ENCODE measurements around the gene CST9.
A peak's percentile ranks its signal among the peaks of the same experiment; 100 is the strongest.

Gene CST9

DNA sequence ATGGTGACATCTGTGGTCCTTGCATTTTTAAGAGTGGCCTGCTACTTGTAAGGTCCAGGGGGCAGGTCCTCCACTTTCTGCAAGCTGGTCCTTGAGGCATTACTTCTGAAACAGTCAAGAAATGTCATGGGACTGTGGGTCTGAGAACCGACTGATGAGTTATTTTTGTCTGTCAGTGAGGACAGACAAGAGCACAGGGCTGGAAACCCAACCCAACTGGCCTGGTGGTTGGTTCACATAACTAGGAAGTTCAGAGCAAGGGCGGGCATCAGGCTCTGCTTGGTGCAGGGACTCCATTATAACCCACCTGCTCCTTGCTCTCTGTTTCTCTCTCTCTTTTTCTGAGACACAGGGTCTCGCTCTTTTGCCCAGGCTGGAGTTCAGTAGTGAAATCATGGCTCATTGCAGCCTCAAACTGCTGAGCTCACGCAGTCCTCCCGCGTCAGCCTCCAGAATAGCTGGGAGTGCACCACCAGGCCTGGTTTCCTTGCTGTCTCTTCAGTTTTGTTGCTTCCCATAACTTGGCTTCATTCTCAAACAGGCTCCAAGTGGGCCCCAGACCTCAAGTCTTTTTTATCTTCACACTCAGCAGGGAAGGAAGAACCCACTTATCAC, 22.8 kb upstream of the CST9 start:
- no peak for DNase-seq (ENCODE audit: low spot score)
- H3K27me3 ChIP-seq (ENCODE audit: insufficient read depth, poor library complexity, severe bottlenecking) = no peaks in the 10 kb centered on the region
- ATAC-seq (ENCODE audit: low read depth) = no peak
- TF ChIP-seq CTCF (IDR thresholded peaks at IDR 0.05; ENCODE audit: poor library complexity, severe bottlenecking) = no peak
- peaks cover 39% of the 10 kb centered on the region for H3K4me1 ChIP-seq (ENCODE audit: insufficient read depth, poor library complexity, severe bottlenecking)
- H3K9me3 ChIP-seq (ENCODE audit: severe bottlenecking) = no peaks in the 10 kb centered on the region
- no peak overlapping the region for H3K4me3 ChIP-seq (ENCODE audit: severe bottlenecking)
- H3K36me3 ChIP-seq (ENCODE audit: low read depth) = no peaks in the 10 kb centered on the region
- peak overlapping the region; percentile 32 for H3K27ac ChIP-seq (ENCODE audit: poor library complexity, severe bottlenecking)

- H3K27ac ChIP-seq (ENCODE audit: poor library complexity, severe bottlenecking) = no peak overlapping the region
- TF ChIP-seq CTCF (IDR thresholded peaks at IDR 0.05; ENCODE audit: poor library complexity, severe bottlenecking) = no peak
- ATAC-seq (ENCODE audit: low read depth) = no peak
- peaks cover 46% of the 10 kb centered on the region for H3K4me1 ChIP-seq (ENCODE audit: insufficient read depth, poor library complexity, severe bottlenecking)
- no peaks in the 10 kb centered on the region for H3K9me3 ChIP-seq (ENCODE audit: severe bottlenecking)
- DNase-seq (ENCODE audit: low spot score) = no peak
- H3K36me3 ChIP-seq (ENCODE audit: low read depth) = no peaks in the 10 kb centered on the region
- H3K4me3 ChIP-seq (ENCODE audit: severe bottlenecking) = no peak overlapping the region
- H3K27me3 ChIP-seq (ENCODE audit: insufficient read depth, poor library complexity, severe bottlenecking) = no peaks in the 10 kb centered on the region
Observed at GRCh38 chr20:23627501-23627900, 21.8 kb upstream of the CST9 start.

GRCh38 chr20:23626040-23626620, 20.4 kb upstream of the CST9 start:
- Histone ChIP-seq H3K27ac (ENCODE audit: poor library complexity, severe bottlenecking) (peak overlapping the region; percentile 93), H3K4me3 (ENCODE audit: severe bottlenecking) (no peak overlapping the region), H3K27me3 (ENCODE audit: insufficient read depth, poor library complexity, severe bottlenecking) (no peaks in the 10 kb centered on the region), H3K9me3 (ENCODE audit: severe bottlenecking) (no peaks in the 10 kb centered on the region), H3K4me1 (ENCODE audit: insufficient read depth, poor library complexity, severe bottlenecking) (peaks cover 52% of the 10 kb centered on the region), H3K36me3 (ENCODE audit: low read depth) (no peaks in the 10 kb centered on the region)
- ATAC-seq (ENCODE audit: low read depth) = peak; percentile 17; the same call in 1 of the 3 replicates
- peak; percentile 73 for DNase-seq (ENCODE audit: low spot score)
- TF ChIP-seq CTCF (IDR thresholded peaks at IDR 0.05; ENCODE audit: poor library complexity, severe bottlenecking) = no peak

GRCh38 chr20:23625236-23625964, 19.7 kb upstream of the CST9 start:
- Histone ChIP-seq H3K9me3 (ENCODE audit: severe bottlenecking) (no peaks in the 10 kb centered on the region), H3K27ac (ENCODE audit: poor library complexity, severe bottlenecking) (peak overlapping the region; percentile 93), H3K4me1 (ENCODE audit: insufficient read depth, poor library complexity, severe bottlenecking) (peaks cover 52% of the 10 kb centered on the region), H3K27me3 (ENCODE audit: insufficient read depth, poor library complexity, severe bottlenecking) (no peaks in the 10 kb centered on the region), H3K36me3 (ENCODE audit: low read depth) (no peaks in the 10 kb centered on the region), H3K4me3 (ENCODE audit: severe bottlenecking) (no peak overlapping the region)
- ATAC-seq (ENCODE audit: low read depth) = peak; percentile 51
- TF ChIP-seq CTCF (IDR thresholded peaks at IDR 0.05; ENCODE audit: poor library complexity, severe bottlenecking) = no peak
- no peak for DNase-seq (ENCODE audit: low spot score)

Measured in RWPE2 (cell line).